ENCODE results near the gene KRT79. TPM values are rescaled to one million over a fixed set of nuclear protein-coding genes. Genes with fewer than 3 reads are reported as not detected.

Gene KRT79
- total RNA-seq, 2 donors from 2014 or later: 0.19 to 0.26 TPM

- H3K4me1 Mint-ChIP-seq (ENCODE audit: low read depth): no peaks in the 10 kb centered on the region
- H3K27me3 Mint-ChIP-seq (ENCODE audit: low read depth): no peaks in the 10 kb centered on the region
- H3K27ac Mint-ChIP-seq: no peak overlapping the region
- H3K4me3 Mint-ChIP-seq: no peak overlapping the region
- DNase-seq: no peak
- no peaks in the 10 kb centered on the region for H3K36me3 Mint-ChIP-seq (ENCODE audit: insufficient read depth in 2 of 2)
- H3K9me3 Mint-ChIP-seq: no peaks in the 10 kb centered on the region
- ATAC-seq (replicated peaks in 1 of 2): no peak
These were observed 7.3 kb downstream of the KRT79 start for GRCh38 chr12:52826611-52827498.

GRCh38 chr12:52825961-52826360 is 8.2 kb downstream of the KRT79 start:
- no peak for ATAC-seq (replicated peaks in 1 of 2)
- DNase-seq: no peak
- Mint-ChIP-seq H3K4me3 (no peak overlapping the region), H3K9me3 (no peaks in the 10 kb centered on the region), H3K27ac (no peak overlapping the region), H3K36me3 (ENCODE audit: insufficient read depth in 2 of 2) (no peaks in the 10 kb centered on the region), H3K4me1 (ENCODE audit: low read depth) (no peaks in the 10 kb centered on the region), H3K27me3 (ENCODE audit: low read depth) (no peaks in the 10 kb centered on the region)

DNA sequence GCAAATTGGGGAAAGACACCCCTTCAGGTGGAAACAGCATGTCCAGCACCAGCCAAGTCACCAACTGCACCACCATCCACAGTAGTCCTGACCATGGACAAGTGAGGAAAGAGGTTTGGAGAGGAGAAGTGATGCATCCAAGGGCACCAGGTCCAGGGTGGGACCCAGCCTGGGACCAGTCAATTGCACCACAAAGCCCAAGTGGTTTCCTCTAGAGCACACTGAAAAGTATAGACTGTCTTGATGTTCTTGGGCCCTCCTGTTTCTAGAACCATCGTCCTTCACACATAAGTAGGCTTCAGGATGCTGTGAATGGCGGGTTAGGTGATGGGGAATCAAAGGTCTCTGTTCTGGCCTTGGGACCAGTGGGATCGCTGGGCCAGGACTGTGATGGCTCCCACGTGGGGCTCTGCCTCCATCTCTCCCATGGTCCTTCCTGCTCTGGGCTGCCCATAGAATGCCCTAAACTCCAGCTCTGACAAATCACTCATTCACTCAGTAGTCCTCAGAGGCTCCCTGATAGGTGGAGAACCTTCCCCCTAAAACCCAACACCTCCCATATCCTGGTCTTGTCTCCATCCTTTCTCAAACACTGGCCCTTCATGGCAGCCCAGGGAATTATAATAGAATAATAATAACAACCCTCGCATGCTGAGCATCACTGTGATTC is 9.2 kb downstream of the KRT79 start:
- no peak for DNase-seq
- H3K27ac Mint-ChIP-seq: no peak overlapping the region
- H3K9me3 Mint-ChIP-seq: no peaks in the 10 kb centered on the region
- H3K4me3 Mint-ChIP-seq: no peak overlapping the region
- no peaks in the 10 kb centered on the region for H3K27me3 Mint-ChIP-seq (ENCODE audit: low read depth)
- no peak for ATAC-seq (replicated peaks in 1 of 2)
- H3K36me3 Mint-ChIP-seq (ENCODE audit: insufficient read depth in 2 of 2): no peaks in the 10 kb centered on the region
- no peaks in the 10 kb centered on the region for H3K4me1 Mint-ChIP-seq (ENCODE audit: low read depth)

DNA sequence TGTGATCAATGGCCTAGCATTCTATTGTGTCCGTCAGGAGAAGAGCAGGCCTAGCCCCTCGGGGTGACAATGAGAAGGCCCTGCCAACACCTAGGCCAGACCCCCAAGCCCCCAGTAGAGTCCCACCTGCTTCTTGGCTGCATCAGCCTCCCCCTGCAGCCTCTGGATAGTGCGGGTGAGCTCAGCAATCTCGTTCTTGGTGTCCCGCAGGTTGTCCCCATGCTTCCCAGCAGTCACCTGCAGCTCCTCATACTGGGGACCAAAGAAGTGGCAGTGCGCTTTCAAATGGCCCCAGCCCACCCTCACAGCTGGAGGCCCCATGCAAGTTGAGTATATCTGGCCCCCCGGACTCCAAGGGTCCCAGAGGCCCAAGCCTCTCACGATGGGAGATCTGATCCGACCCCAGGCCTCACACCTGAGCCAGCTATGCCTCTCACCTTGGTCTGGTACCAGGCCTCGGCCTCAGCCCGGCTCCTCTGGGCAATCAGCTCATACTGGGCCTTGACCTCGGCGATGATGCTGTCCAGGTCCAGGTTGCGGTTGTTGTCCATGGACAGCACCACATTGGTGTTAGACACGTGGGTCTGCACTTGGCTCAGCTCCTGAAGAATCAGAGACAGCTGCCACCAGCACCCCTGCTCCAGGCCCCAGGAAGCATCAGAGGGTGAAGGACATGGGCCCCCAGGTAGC is 10.2 kb downstream of the KRT79 start:
- no peak overlapping the region for H3K27ac Mint-ChIP-seq
- no peaks in the 10 kb centered on the region for H3K9me3 Mint-ChIP-seq
- H3K4me1 Mint-ChIP-seq (ENCODE audit: low read depth): no peaks in the 10 kb centered on the region
- H3K36me3 Mint-ChIP-seq (ENCODE audit: insufficient read depth in 2 of 2): no peaks in the 10 kb centered on the region
- no peak for DNase-seq
- H3K4me3 Mint-ChIP-seq: no peak overlapping the region
- ATAC-seq (replicated peaks in 1 of 2): no peak
- no peaks in the 10 kb centered on the region for H3K27me3 Mint-ChIP-seq (ENCODE audit: low read depth)

DNA sequence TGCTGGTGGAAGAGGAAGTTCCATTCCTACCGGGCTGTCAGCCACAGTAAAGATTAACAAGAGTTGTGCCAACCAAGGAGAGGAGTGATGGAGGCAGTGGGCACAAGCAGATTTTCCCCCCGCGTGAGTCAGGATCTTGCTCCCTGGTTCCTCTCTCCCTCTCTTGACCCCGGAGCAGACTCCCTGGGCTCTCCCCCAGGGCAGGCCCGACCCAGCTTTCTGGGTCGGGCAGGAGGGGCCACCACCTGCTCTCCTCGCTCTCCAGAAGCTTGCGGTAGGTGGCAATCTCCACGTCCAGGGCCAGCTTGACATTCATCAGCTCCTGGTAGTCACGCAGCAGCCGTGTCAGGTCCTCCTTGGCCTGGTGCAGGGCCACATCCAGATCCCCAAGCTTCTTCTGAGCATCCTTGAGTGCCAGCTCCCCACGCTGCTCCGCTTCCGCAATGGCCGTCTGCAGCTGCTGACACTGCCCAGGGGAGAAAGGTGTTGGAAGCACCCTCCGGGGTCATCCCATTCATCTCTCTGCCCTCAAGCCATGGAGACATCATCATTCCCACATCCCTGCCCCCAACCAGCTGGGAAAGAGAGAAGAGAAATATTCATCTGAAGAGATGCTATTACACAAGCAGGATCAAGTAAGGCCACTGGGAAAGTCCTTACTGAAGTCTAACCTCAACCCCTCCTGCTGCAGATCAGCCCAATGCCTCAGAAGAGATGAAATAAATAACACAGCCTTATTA is 11.2 kb downstream of the KRT79 start:
- H3K4me3 Mint-ChIP-seq: no peak overlapping the region
- H3K4me1 Mint-ChIP-seq (ENCODE audit: low read depth): peaks cover 2% of the 10 kb centered on the region
- DNase-seq (no peak), ATAC-seq (replicated peaks in 1 of 2) (no peak)
- H3K27ac Mint-ChIP-seq: no peak overlapping the region
- no peaks in the 10 kb centered on the region for H3K36me3 Mint-ChIP-seq (ENCODE audit: insufficient read depth in 2 of 2)
- H3K27me3 Mint-ChIP-seq (ENCODE audit: low read depth): no peaks in the 10 kb centered on the region
- no peaks in the 10 kb centered on the region for H3K9me3 Mint-ChIP-seq

DNA sequence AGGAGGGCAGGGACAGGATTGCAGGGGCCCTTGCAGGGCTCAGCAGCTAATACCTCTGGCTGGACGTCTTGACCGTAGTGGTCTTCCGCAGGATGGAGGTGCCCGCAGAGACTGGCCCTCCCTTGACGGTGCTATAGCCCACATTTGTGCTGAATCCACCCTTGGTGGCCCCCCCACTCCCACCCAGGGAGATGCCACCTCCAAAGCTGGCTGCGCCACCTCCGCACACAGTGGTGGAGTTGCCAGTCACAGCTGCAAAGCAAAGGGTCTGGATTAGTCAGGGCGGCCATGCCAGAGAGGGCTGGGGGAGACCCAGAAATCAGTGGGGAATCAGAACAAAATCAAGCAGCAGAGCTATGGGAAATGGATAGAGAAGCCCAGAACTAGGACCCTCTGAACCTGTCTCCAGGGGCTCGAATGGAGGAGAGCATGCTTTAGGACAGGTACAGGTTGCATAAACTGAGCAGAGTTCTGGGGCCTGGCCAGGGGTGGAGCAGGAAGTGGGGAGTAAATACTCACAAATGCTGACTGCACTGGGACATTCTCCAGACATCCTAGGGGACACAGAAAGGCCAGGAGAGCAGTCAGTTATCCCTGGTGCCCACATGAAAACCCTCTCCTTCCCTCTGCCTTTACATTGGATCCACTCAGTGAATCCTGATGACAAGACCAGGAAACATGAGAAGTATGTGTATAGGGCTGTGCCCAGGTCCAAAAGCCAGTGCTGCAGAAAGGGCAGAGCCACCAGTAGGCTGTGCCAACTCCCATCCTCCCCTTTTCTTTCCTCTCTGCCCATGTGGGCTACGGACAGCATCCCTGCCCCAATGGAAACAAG is 12.1 kb downstream of the KRT79 start:
- no peak overlapping the region for H3K4me3 Mint-ChIP-seq
- no peaks in the 10 kb centered on the region for H3K36me3 Mint-ChIP-seq (ENCODE audit: insufficient read depth in 2 of 2)
- H3K9me3 Mint-ChIP-seq: no peaks in the 10 kb centered on the region
- peaks cover 11% of the 10 kb centered on the region for H3K4me1 Mint-ChIP-seq (ENCODE audit: low read depth)
- no peaks in the 10 kb centered on the region for H3K27me3 Mint-ChIP-seq (ENCODE audit: low read depth)
- H3K27ac Mint-ChIP-seq: no peak overlapping the region
- ATAC-seq (replicated peaks in 1 of 2): no peak
- DNase-seq: no peak

DNA sequence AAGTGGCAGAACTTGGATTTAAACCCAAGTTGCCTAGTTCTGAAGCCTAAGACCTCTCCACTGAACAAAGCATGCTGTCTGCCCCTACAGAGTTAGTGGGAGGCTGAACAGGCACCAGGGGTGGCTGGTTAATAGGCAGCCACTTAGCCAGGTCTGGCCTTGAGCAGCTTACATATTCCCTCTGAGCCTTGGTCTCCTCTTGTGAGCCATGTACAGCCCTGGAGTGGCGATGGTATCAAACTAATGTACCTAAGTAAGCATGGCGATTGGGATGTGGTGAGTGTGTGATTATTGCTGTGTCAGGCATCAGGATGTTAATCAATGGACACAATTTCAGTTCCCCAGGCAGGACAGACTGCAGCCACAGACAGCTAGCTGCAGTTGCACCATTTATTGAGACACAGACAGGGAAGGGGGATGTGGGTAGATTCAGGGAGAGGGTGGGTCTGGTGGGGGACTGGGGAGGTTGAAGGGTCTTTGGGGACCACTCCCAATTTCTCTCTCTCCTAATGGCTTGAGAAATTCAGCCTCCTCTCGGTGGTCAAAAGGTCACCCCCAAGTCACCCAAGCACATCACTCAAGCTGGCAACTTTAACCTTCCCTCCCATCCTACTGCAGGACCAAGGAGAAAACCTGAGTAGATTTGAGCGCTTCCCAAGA is 12.9 kb downstream of the KRT79 start:
- Mint-ChIP-seq H3K4me3 (no peak overlapping the region), H3K4me1 (ENCODE audit: low read depth) (peaks cover 11% of the 10 kb centered on the region), H3K27ac (no peak overlapping the region), H3K27me3 (ENCODE audit: low read depth) (no peaks in the 10 kb centered on the region), H3K36me3 (ENCODE audit: insufficient read depth in 2 of 2) (no peaks in the 10 kb centered on the region), H3K9me3 (no peaks in the 10 kb centered on the region)
- ATAC-seq (replicated peaks in 1 of 2) (no peak), DNase-seq (no peak)

GRCh38 chr12:52820521-52820920 is 13.6 kb downstream of the KRT79 start:
- H3K36me3 Mint-ChIP-seq (ENCODE audit: insufficient read depth in 2 of 2): no peaks in the 10 kb centered on the region
- H3K4me1 Mint-ChIP-seq (ENCODE audit: low read depth): peaks cover 11% of the 10 kb centered on the region
- no peak overlapping the region for H3K4me3 Mint-ChIP-seq
- ATAC-seq (replicated peaks in 1 of 2) (no peak), DNase-seq (no peak)
- no peaks in the 10 kb centered on the region for H3K27me3 Mint-ChIP-seq (ENCODE audit: low read depth)
- no peak overlapping the region for H3K27ac Mint-ChIP-seq
- no peaks in the 10 kb centered on the region for H3K9me3 Mint-ChIP-seq

GRCh38 chr12:52819731-52820510 is 14.2 kb downstream of the KRT79 start:
- H3K36me3 Mint-ChIP-seq (ENCODE audit: insufficient read depth in 2 of 2): no peaks in the 10 kb centered on the region
- ATAC-seq (replicated peaks in 1 of 2) (no peak), DNase-seq (no peak)
- H3K4me3 Mint-ChIP-seq: no peak overlapping the region
- H3K4me1 Mint-ChIP-seq (ENCODE audit: low read depth): peaks cover 11% of the 10 kb centered on the region
- no peaks in the 10 kb centered on the region for H3K27me3 Mint-ChIP-seq (ENCODE audit: low read depth)
- H3K9me3 Mint-ChIP-seq: no peaks in the 10 kb centered on the region
- no peak overlapping the region for H3K27ac Mint-ChIP-seq

DNA sequence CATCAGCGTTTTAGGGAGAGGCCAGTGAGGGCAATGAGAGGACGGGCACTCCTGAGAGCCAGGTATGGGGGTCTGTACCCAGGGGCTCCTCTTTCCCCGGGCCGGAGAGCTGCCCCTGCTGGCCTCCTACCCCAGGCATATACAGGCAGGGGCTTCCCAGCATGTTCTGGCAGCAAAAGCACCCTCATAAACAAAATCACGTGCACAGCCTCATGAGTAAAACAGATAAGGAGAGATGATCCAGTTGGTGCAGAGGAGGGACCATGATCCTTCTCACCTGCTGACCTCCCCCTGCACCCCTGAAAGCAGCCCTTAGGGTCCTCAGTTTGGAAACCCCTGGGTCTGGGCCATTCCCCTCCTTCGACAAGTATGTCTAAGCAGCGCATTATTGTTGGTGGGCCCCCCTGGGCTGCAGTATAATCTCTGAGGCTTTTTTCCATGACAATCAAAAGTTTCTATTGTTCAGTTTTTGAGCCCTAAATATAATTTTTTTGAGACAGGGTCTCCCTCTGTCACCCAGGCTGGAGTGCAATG is 15.2 kb downstream of the KRT79 start:
- no peaks in the 10 kb centered on the region for H3K9me3 Mint-ChIP-seq
- H3K36me3 Mint-ChIP-seq (ENCODE audit: insufficient read depth in 2 of 2): no peaks in the 10 kb centered on the region
- no peak overlapping the region for H3K4me3 Mint-ChIP-seq
- no peak overlapping the region for H3K27ac Mint-ChIP-seq
- no peak for ATAC-seq (replicated peaks in 1 of 2)
- DNase-seq: no peak
- H3K27me3 Mint-ChIP-seq (ENCODE audit: low read depth): no peaks in the 10 kb centered on the region
- H3K4me1 Mint-ChIP-seq (ENCODE audit: low read depth): peaks cover 11% of the 10 kb centered on the region

DNA sequence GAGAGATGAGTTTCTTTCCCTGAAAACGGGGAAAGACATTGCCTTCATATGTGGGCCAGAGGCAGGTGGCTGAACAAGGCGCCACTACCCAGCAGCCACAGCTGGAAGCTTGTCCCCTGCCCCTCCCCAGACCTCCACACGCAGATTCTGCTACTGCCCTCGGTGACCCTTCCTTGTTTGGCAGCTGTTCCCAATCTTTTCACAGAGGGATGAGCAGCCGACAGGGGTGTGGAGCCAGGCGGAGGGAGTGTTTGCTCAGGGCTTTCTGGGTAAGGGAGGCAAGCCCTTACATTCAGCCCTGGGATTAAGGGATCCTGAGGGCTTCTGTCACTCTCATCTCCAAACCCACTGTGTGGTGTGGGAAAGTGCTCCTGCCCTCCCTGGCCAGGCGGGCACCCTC is 15.7 kb downstream of the KRT79 start:
- Mint-ChIP-seq H3K4me1 (ENCODE audit: low read depth) (peaks cover 11% of the 10 kb centered on the region), H3K36me3 (ENCODE audit: insufficient read depth in 2 of 2) (no peaks in the 10 kb centered on the region), H3K27me3 (ENCODE audit: low read depth) (no peaks in the 10 kb centered on the region), H3K27ac (no peak overlapping the region), H3K9me3 (no peaks in the 10 kb centered on the region), H3K4me3 (no peak overlapping the region)
- no peak for DNase-seq
- no peak for ATAC-seq (replicated peaks in 1 of 2)
